GM21825 (cell line): ENCODE data around the gene MCMBP.
"Not testable (repeated sequence)": the region's sequence is repeated elsewhere in the genome, so short reads cannot be mapped to it uniquely, and the experiment has no call there.

ENCODE experiments used
- ATAC-seq: cut with Tn5 transposase; IDR thresholded peaks from one replicate; pipeline ENCODE4 v1.9.1; 2021; ENCODE audit warnings: mild to moderate bottlenecking, moderate library complexity; ENCODE audit not compliant: unreplicated experiment

Gene MCMBP

GRCh38 chr10:119832951-119833350, 39.7 kb downstream of the MCMBP start:
- ATAC-seq = no peak

- ATAC-seq = no peak
Observed at GRCh38 chr10:119831656-119832055, 41.0 kb downstream of the MCMBP start.

GRCh38 chr10:119830851-119831250, 41.8 kb downstream of the MCMBP start:
- ATAC-seq = no peak

GRCh38 chr10:119829429-119829828, 43.2 kb downstream of the MCMBP start:
- ATAC-seq = no peak

GRCh38 chr10:119827430-119827829, 45.2 kb downstream of the MCMBP start:
- ATAC-seq = no peak

- ATAC-seq = no peak
Observed at GRCh38 chr10:119826771-119827170, 45.9 kb downstream of the MCMBP start.

GRCh38 chr10:119824299-119824698, 48.3 kb downstream of the MCMBP start:
- no peak for ATAC-seq

GRCh38 chr10:119821182-119821581, 51.5 kb downstream of the MCMBP start:
- ATAC-seq = no peak

GRCh38 chr10:119818889-119819270, 53.8 kb downstream of the MCMBP start:
- ATAC-seq = no peak

- no peak for ATAC-seq
Observed at GRCh38 chr10:119817991-119818888, 54.4 kb downstream of the MCMBP start.

- ATAC-seq = no peak
Observed at GRCh38 chr10:119815671-119816070, 57.0 kb downstream of the MCMBP start.

- ATAC-seq = no peak
Observed at GRCh38 chr10:119812684-119813083, 60.0 kb downstream of the MCMBP start.

- no peak for ATAC-seq
Observed at GRCh38 chr10:119811122-119811521, 61.5 kb downstream of the MCMBP start.

GRCh38 chr10:119807960-119808697, 64.5 kb downstream of the MCMBP start:
- no peak for ATAC-seq

GRCh38 chr10:119806334-119807130, 66.1 kb downstream of the MCMBP start:
- ATAC-seq = no peak

- no peak for ATAC-seq
Observed at GRCh38 chr10:119805702-119806230, 66.9 kb downstream of the MCMBP start.

GRCh38 chr10:119803264-119803663, 69.4 kb downstream of the MCMBP start:
- ATAC-seq = no peak

- ATAC-seq = no peak
Observed at GRCh38 chr10:119801998-119802538, 70.6 kb downstream of the MCMBP start.

GRCh38 chr10:119801176-119801575, 71.5 kb downstream of the MCMBP start:
- ATAC-seq = no peak

GRCh38 chr10:119796039-119796438, 76.6 kb downstream of the MCMBP start:
- no peak for ATAC-seq

GRCh38 chr10:119795101-119795500, 77.5 kb downstream of the MCMBP start:
- not testable (repeated sequence) for ATAC-seq
